Brain microvascular endothelial cell (primary cell): ENCODE measurements around the gene KDM5A.

Experiments used
- DNase-seq: peaks from one replicate; pipeline ENCODE4 v3.0.0-alpha.2; 2020
- H3K27ac ChIP-seq: fragments of 250-450 bp; sonication (Bioruptor Pico); 2 replicates; pipeline ENCODE4 v1.5.1; 2020; ENCODE audit warnings: mild to moderate bottlenecking, moderate library complexity
- H3K27me3 ChIP-seq: fragments of 250-450 bp; sonication (Bioruptor Pico); replicated peaks from 2 replicates; pipeline ENCODE4 v1.5.1; 2020; ENCODE audit warnings: mild to moderate bottlenecking
- H3K36me3 ChIP-seq: fragments of 250-450 bp; sonication (Bioruptor Pico); replicated peaks from 2 replicates; pipeline ENCODE4 v1.5.1; 2020; ENCODE audit warnings: mild to moderate bottlenecking
- H3K4me3 ChIP-seq: 2 replicates; pipeline ENCODE4 v1.5.1; 2011; ENCODE audit warnings: low read depth, mild to moderate bottlenecking, control low read depth, low read length, moderate library complexity
- in situ Hi-C: cut with HindIII; loops from 2 replicates; pipeline ENCODE4 v1.10.0; 2017; ENCODE audit warnings: low sequenced_read_pairs, low pct_ligation_motif_present
- TF ChIP-seq, protein P1 (sequence below): IDR thresholded peaks from 2 replicates; pipeline ENCODE4 v1.5.1; 2011; ENCODE audit warnings: low read depth, mild to moderate bottlenecking, moderate library complexity, low read length, control low read depth, inconsistent platforms; ENCODE audit errors: missing control alignments

KDM5A gene

DNA sequence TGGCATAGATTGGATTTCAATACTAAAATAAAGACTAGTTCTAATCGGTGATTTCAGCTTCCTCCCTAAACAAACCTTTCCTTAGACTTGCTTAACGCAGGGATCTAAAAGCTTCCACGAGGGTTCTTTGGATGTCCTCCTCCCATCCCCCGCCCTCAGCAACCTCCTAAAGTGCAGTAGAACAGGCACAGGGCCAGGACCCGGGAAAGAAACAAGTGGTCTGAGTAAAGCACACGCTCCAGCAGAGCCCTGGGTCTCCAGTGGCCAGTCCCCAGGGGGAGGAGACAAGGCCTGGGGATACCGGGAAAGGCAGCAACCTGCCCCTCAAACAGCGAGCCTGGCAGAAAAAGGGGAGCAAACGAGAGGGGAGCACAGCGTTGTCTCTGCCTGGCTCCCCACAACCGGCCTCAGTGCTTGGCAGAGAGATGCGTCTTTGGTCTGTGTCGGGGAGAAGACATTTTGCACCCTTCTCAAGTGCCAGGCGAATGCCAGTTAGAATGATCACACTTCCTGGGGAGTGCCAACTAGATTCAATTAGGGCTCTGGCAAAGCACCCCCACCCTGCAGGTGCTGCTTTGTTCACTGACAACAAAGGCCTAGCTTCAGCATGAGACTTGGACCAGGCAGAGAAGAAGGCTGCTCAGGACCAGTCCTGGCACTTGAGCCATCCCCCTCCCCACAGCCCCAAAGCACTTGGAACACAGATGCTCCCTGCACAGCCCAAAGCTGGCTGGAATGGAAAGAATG is 158.0 kb downstream of the KDM5A start:
- in situ Hi-C loops = no loop called here
- Histone ChIP-seq H3K4me3 (no peak overlapping the region), H3K36me3 (no peaks in the 10 kb centered on the region)

More for the DNA sequence above, 158.0 kb downstream of the KDM5A start:
- TF ChIP-seq, protein P1, sequence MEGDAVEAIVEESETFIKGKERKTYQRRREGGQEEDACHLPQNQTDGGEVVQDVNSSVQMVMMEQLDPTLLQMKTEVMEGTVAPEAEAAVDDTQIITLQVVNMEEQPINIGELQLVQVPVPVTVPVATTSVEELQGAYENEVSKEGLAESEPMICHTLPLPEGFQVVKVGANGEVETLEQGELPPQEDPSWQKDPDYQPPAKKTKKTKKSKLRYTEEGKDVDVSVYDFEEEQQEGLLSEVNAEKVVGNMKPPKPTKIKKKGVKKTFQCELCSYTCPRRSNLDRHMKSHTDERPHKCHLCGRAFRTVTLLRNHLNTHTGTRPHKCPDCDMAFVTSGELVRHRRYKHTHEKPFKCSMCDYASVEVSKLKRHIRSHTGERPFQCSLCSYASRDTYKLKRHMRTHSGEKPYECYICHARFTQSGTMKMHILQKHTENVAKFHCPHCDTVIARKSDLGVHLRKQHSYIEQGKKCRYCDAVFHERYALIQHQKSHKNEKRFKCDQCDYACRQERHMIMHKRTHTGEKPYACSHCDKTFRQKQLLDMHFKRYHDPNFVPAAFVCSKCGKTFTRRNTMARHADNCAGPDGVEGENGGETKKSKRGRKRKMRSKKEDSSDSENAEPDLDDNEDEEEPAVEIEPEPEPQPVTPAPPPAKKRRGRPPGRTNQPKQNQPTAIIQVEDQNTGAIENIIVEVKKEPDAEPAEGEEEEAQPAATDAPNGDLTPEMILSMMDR = no peak
- H3K27me3 ChIP-seq = peaks cover 28% of the 10 kb centered on the region
- H3K27ac ChIP-seq = no peak overlapping the region
- no peak for DNase-seq
